HG03039 (cell line): ENCODE results near the gene CLTB.

Experiments used
- ATAC-seq: cut with Tn5 transposase; IDR thresholded peaks from one replicate; pipeline ENCODE4 v1.9.1; 2021; ENCODE audit warnings: mild to moderate bottlenecking, moderate library complexity; ENCODE audit not compliant: unreplicated experiment

CLTB gene

GRCh38 chr5:176405656-176406435 lies 10.5 kb downstream of the CLTB start:
- no peak for ATAC-seq

- ATAC-seq = no peak
These were observed 14.8 kb downstream of the CLTB start for GRCh38 chr5:176401281-176402205.

- ATAC-seq = no peak
These were observed 15.8 kb downstream of the CLTB start for GRCh38 chr5:176400382-176401156.

DNA sequence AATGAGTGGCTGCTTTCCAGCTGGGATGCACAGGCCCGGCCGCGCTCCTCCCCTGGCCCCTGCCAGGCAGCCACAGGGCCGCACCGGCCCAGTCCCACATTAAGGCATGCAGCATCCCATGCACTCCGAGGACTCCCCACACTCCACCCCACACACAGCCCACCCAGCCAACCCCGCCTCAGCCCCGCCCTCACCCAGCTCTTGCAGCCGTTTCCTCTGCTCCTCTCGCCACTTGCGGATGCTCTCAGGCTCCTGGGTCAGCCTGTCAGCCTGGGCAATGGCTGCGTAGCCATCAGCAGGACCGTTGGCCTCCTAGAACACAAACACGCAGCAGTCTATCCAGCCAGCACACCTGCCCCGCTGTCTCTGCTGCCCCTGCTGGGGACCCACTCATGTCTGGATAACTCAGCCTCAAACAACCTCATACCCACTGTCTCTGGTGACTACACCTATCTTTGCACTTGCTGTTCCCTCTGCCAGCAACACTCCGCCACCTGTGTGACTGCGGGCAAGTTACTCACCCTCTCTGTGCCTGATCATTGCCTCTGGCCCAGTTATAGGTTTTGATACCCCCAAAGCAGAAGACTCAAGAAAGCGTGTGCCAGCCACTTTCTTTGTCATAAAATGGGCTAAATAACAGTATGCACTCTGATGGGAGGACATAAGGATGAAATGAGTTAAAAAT lies 18.5 kb downstream of the CLTB start:
- no peak for ATAC-seq

DNA sequence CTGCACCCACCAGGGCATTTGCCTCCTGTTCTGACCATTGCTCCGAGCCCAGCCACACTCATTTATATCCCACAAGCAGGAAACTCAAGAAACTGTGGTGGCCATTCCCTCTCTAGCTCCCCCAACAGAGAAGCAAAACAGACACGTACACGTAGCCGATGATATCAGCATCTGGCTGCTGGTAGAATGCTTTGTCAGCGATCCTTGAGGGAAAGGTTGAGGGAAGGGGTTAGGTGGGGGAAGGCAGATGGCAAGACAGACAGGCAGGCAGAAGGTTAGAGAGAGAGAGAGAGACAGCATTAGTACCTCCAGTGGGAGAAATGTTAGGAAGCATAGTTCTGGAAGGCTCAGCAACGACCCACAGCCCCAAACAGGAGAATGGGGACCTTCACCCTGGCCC lies 20.0 kb downstream of the CLTB start:
- ATAC-seq = no peak

GRCh38 chr5:176394881-176395675 lies 21.3 kb downstream of the CLTB start:
- ATAC-seq = no peak

GRCh38 chr5:176394096-176394495 lies 22.2 kb downstream of the CLTB start:
- no peak for ATAC-seq

DNA sequence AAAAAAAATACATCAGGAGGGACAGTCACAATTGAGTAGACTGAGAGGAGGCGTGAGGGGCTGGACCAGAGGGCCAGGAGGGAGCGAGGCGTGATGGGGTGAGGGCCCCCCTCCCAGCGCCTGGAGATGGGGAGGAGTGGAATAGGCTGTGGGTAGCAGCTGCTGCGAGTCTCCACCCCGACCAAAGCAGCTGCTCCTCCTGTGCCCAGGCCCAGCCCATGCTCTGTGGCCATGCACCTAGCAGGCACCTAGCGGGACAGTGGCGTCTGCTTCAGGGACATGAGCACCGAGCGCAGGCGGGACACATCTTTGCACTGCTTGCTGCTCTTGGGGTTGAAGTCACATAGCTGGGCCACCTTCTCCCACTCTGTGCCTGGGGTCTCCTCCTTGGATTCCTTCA lies 23.8 kb downstream of the CLTB start:
- ATAC-seq = no peak

DNA sequence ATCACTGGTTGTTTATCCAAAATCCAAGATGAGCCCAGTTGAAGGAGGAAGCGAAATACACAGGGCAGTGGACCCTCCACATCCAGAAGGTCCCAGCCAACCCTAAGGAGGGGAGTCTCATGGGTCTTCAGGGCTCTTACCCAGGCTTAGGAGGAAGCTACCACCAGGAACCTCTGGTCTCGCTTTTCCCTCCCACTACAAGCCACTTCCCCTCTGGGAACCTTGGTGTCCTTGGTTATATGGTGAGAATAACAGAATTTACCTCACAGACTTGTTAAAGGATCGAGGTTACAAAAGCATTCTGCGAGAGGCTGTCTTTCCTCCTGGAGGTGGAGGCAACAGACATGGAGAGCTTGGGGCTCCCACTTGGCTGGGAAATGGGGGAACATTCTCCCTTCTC lies 24.3 kb downstream of the CLTB start:
- ATAC-seq = no peak

DNA sequence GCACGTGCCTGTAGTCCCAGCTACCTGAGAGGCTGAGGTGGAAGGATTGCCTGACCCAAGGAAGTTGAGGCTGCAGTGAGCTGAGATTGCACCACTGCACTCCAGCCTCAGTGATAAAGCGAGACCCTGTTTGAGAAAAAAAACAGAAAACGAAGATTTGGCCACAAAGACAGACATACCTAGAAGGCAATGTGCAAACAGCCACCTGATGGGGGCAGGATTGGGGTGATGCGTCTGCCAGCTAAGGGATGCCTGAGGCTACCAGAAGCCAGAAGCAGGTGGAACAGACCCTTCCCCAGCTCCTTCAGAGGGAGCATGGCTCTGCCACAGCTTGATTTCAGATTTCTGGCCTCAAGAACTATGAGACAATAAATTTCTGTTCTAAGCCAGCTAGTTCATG lies 24.9 kb downstream of the CLTB start:
- no peak for ATAC-seq

GRCh38 chr5:176389135-176390123 lies 26.9 kb downstream of the CLTB start:
- ATAC-seq = peak; percentile 14

DNA sequence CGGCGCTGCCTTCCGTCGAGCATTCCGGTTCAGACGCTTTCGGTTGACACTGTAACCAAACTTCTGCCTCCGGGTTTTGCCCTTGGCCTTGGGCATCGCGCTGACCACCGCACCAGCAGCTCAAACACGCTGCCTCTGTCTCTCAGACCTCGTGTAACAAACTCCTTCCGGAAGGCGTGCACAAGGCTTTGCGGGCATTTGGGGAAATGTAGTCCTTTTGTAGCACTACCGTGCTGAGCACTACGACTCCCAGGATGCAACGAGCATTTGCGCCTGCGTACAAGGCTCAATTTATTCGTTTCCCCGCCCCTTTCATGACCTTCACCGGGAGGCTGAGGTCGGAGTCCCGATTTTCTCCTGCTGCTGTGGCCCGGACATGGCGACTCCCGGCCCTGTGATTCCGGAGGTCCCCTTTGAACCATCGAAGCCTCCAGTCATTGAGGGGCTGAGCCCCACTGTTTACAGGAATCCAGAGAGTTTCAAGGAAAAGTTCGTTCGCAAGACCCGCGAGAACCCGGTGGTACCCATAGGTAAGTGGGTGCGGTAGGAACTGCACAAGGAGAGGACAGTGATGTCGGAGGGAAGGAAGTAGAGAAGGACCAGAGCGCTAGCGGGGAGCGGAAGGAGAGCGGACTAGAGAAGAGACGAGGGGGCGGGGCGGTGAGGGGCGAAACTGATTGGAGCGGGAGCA lies 27.8 kb downstream of the CLTB start, which contains the start of the genes HIGD2A and NOP16:
TSS of gene HIGD2A (plus strand) at position 308 of the 691 bp plus-strand sequence. CDS start at position 377, 69 bp downstream.
TSS of gene NOP16 (minus strand) at position 155 of the 691 bp plus-strand sequence. CDS start at position 96, 59 bp downstream.
- ATAC-seq = peak; percentile 83

DNA sequence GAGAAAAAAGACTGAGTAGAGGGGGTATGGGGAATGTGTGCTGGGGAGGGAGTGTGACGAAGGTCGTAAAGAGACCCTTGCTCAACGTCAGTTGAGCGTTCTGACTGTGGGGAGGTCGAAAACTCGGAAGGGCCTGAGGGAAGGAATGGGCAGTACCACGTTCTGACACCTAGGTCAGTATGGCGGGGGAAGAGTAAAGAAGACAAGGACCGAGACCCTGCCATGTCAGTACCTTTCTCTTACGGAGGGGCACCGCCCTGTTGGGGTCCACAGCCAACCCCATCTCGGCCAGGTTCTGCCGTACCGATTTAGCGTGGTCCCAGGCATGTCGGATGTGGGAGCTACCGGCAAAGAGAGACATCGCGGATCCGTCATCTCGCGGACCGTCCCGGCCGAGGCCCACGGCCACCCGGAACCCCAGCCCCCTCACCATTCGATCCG lies 28.3 kb downstream of the CLTB start:
- ATAC-seq = no peak

DNA sequence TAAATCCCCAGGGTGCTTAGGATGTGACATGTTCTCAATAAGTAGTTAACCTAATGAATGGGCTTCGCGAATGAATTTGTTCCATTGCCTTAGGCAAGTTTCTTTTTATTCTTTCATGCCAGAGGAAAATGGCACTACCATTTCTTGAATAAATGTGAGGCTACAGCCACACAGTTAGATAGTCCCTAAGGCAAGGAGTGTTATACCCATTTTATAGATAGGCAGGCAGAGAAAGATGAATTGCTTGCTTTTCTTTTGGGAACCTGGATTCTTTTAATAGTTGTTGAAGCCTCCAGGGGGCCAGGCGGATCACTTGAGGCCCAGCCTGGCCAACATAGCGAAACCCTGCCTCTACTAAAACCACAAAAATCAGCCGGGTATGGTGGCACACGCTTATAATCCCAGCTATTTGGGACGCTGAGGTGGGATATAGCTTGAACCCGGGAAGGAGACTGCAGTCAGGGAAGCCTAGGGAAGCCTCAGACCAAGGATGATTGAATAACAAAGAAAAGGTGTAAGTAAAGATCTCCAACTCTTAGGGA lies 28.9 kb downstream of the CLTB start:
- no peak for ATAC-seq

DNA sequence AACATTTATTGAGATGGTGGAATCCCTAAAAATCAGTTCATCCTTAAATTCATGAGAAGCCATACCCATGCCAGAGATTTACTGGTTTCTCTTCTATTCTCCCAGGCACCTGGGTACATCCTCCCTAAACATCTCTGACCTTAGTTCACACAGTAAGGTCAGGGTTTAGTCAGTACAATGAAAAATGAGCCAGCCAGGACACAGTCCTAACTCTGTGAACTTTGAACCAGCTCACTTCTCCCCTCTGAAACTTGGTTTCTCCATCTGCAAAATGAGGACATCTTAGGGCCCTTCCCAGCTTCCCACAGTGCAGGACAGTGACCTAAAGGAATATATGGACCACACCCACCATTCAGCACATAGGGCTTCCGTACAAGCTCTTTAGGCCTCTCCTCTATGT lies 29.8 kb downstream of the CLTB start:
- ATAC-seq = no peak

- ATAC-seq = no peak
These were observed 31.3 kb downstream of the CLTB start for GRCh38 chr5:176384991-176385390.

DNA sequence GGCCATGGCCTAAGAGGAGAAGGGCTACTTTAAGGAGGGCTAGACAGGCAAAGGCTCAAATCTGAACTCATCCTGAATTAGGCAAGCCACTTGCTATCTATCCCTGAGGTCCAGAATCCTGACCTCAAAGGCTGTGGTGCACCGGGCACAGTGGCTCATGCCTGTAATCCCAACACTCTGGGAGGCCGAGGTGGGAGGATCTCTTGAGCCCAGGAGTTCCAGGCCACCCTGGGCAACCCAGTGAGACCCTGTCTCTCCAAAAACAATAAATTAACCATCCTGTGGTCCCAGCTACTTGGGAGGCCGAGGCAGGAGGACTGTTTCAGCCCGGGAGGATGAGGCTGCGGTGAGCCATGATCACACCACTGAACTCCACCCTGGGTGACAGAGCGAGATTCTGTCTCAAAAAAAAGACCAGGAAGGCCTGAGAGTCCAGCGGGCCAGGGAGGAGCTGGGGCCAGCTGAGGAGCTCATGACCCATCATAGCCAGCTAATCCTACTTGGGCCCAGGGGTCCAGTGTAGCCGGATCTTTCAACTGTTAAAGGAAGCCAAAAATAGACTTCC lies 31.9 kb downstream of the CLTB start:
- no peak for ATAC-seq
